Coronary artery (tissue), 2 donors: ENCODE measurements around the gene AFG3L2.

Experiments used
- DNase-seq: peaks from one replicate; pipeline ENCODE4 v3.0.0-alpha.2; 2017; ENCODE audit warnings: low spot score
- H3K27ac ChIP-seq, 2 donors: fragments of 200-600 bp; sonication (generic); one replicate each; pipeline ENCODE4 v1.5.1; 2016 to 2019
- H3K4me3 ChIP-seq: fragments of 200-600 bp; sonication (generic); 2 replicates; pipeline ENCODE4 v1.5.1; 2016; ENCODE audit warnings: mild to moderate bottlenecking, moderate library complexity
- TF ChIP-seq, protein P1 (sequence below): fragments of 200-600 bp; sonication (generic); IDR thresholded peaks from one replicate; pipeline ENCODE4 v1.5.1; 2019; ENCODE audit warnings: antibody characterized with exemption

AFG3L2 gene

DNA sequence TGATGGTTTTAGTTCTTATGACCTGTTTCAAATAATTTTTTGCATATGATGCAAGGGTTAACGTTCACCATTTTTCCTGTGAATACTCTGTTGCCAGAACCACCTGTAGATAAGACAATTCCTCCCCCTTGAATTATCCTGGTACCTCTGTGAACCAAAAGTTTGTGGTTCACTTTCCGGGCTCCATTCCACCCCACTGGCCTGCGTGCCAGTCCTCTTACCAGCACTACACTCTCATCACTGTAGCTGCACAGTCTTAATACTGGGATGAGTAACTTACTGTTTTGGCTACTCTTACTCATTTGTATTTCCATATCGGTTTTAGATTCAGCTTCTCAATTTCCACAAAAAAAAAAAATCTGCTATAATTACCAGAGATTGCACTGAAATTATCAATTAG lies 34.4 kb downstream of the AFG3L2 start:
- TF ChIP-seq, protein P1, sequence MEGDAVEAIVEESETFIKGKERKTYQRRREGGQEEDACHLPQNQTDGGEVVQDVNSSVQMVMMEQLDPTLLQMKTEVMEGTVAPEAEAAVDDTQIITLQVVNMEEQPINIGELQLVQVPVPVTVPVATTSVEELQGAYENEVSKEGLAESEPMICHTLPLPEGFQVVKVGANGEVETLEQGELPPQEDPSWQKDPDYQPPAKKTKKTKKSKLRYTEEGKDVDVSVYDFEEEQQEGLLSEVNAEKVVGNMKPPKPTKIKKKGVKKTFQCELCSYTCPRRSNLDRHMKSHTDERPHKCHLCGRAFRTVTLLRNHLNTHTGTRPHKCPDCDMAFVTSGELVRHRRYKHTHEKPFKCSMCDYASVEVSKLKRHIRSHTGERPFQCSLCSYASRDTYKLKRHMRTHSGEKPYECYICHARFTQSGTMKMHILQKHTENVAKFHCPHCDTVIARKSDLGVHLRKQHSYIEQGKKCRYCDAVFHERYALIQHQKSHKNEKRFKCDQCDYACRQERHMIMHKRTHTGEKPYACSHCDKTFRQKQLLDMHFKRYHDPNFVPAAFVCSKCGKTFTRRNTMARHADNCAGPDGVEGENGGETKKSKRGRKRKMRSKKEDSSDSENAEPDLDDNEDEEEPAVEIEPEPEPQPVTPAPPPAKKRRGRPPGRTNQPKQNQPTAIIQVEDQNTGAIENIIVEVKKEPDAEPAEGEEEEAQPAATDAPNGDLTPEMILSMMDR = no peak
- no peak for DNase-seq
- H3K4me3 ChIP-seq = no peak overlapping the region
- no peak overlapping the region for H3K27ac ChIP-seq

DNA sequence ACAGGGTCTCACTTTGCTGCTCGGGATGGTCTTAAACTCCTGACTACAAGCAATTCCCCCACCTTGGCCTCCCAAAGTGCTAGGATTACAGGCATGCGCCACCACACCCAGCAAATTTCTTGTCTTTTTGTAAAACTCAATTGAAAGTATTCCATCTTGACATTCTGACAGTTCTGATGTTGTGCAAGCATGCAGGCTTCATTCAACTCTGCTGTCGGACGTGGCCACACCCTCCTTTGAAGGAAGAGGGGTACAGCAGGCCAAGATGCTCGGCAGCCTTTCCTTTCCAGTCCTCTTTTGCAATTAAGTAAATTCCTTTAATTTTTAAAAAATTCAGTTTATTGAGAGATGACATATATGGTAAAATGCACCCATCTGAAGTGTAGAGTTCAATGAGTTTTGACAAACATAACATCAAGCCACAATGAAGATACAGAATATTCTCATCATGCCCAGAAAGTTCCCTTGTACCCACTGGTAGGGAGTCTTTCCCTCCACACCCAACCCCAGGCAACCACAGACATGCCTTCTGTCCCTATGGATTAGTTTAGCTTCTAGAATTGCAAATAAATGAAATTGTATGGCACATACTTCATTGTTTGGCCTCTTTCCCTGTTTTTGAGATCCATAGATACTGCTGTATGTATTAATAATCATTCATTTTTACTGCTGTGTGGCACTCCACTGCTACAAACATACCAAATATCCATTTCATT lies 35.9 kb downstream of the AFG3L2 start:
- no peak for DNase-seq

DNA sequence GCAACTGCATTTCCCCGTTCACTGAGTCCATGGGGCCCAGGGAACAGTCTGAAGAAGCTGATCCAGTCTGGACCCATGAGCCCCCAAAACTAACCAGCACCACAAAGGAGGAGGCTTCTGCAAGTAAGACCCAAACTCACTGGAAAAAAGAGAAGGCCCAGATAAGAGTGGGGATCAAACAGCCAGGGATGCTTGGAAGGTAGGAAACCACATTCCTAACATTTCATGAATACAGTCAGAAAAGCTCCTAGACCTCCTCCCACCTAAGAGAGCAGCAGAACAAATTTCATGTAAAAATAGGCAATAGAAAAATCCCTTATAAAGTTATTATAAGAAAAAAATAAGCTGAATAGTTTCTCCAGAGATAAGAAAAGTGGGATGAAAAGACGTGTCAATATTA lies 38.6 kb downstream of the AFG3L2 start:
- H3K4me3 ChIP-seq = no peak overlapping the region
- no peak for DNase-seq
- no peak overlapping the region for H3K27ac ChIP-seq
- TF ChIP-seq, protein P1 = no peak

More for the DNA sequence above, 35.9 kb downstream of the AFG3L2 start:
- no peak overlapping the region for H3K4me3 ChIP-seq
- H3K27ac ChIP-seq = no peak overlapping the region
- TF ChIP-seq, protein P1 = no peak

DNA sequence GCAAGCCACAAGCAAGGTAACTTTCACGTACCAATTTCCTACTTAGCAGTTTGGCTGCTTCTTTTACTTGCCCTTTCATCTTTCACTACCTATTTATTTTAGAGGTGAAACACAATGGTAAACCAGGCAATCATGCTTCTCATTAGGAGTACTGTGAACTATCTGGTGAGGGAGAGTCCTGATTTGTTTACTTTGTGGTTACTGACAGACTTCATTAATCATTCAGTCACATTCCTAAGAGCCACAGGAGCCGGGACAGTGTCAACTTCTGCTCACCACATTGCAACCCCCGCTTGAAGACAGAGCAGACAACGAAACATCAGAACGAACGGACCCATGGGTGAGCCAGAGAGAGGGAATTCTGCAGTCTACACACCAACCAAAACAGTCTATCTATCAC lies 40.1 kb downstream of the AFG3L2 start:
- no peak overlapping the region for H3K27ac ChIP-seq
- no peak overlapping the region for H3K4me3 ChIP-seq
- no peak for DNase-seq
- TF ChIP-seq, protein P1 = no peak

DNA sequence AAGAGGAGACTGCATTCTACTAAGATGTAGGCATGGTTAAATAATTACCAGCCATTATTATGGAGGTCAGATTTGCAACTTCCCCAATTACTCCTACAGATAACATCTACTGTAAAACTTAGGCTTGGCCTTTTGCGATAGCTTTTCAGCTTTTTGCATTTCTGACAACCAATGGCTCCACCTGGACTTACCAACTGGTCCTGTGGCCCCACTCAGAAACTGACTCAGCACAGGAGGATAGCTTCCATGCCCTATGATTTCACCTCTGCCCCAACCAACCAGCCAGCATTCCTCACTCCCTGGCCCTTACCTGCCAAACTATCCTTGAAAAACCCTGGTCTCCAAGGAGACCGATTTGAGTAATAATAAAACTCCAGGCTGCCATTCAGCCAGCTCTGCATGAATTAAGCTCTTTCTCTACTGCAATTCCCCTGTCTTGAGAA lies 40.8 kb downstream of the AFG3L2 start:
- H3K27ac ChIP-seq = no peak overlapping the region

DNA sequence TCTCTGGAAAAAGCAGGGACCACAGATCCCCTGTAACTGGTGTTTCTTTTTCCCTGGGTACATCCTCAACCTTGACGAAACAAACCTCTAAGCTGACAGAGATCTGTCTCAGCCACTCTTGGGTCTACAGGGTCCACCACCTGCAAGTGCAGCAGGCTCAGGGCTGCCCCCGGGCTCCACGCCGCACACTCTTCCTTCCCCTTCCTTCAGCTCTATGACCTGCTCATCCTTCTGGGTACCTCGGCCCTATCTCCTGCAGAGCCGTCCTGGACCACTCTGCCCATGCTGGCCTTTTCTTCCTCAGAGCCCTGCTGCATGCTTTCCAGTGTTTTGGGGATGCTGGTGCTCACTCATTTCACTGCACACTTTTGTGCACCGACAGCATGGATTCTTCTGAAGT lies 41.5 kb downstream of the AFG3L2 start:
- TF ChIP-seq, protein P1 = no peak
- no peak for DNase-seq
- H3K27ac ChIP-seq = no peak overlapping the region
- no peak overlapping the region for H3K4me3 ChIP-seq

More for the DNA sequence above, 40.8 kb downstream of the AFG3L2 start:
- TF ChIP-seq, protein P1 = no peak
- H3K4me3 ChIP-seq = no peak overlapping the region
- DNase-seq = no peak

DNA sequence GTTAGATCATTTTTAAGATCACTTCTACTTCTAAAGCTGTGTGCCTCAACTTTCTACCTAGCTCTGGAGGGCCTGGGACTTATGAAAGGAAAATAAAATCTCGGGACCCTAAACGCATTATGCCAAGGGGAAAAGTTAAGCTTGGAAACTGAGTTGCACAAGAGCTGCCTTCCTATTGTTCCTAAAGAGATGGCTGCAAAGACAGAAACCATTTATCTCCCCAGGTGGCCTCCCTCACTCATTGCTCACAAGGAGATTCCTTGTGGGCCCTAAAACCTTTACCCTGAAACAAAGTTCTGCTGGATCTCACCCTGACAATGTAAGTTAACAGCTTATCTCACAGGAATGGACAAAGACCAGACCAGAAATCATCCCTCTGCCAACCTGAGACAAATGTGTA lies 42.2 kb downstream of the AFG3L2 start:
- TF ChIP-seq, protein P1 = no peak
- no peak for DNase-seq
- Histone ChIP-seq H3K27ac (no peak overlapping the region), H3K4me3 (no peak overlapping the region)
